ENCODE results near the gene GBF1. TPM values are rescaled to one million over a fixed set of nuclear protein-coding genes. Genes with fewer than 3 reads are reported as not detected.

Gene GBF1
- total RNA-seq, 2 experiments from 2014 or later: 28.8 to 30.9 TPM

GRCh38 chr10:102283488-102283887, 38.2 kb downstream of the GBF1 start:
- Mint-ChIP-seq H3K4me3 (no peak overlapping the region), H3K9me3 (no peaks in the 10 kb centered on the region), H3K27ac (peak overlapping the region; percentile 1), H3K4me1 (ENCODE audit: low read depth) (peaks cover 79% of the 10 kb centered on the region), H3K27me3 (no peaks in the 10 kb centered on the region), H3K36me3 (ENCODE audit: low read depth) (peaks cover 44% of the 10 kb centered on the region)
- H3K27me3 ChIP-seq (ENCODE audit: control insufficient read depth in 1 of 2, insufficient read depth in 2 of 2, low read length in 2 of 2): no peaks in the 10 kb centered on the region
- no peak overlapping the region for H3K27ac ChIP-seq (ENCODE audit: low read depth in 1 of 2, low read length in 2 of 2)
- no peak for TF ChIP-seq CTCF (IDR thresholded peaks at IDR 0.05)
- intact Hi-C loops (cut with DNase I, micrococcal nuclease): no loop called here
- ChIA-PET POLR2A (interaction anchor here (0.8 kb wide), 1 partner anchor 24 kb away, joined by 4 read pairs; no protein-coding TSS in a partner anchor), CTCF (interaction anchor here (0.6 to 1.1 kb wide), 2 partner anchors 14 to 17 kb away, joined by 3 read pairs; no protein-coding TSS in a partner anchor)
- H3K9me3 ChIP-seq (ENCODE audit: control insufficient read depth in 1 of 2, insufficient read depth in 1 of 2, low read length in 2 of 2): no peaks in the 10 kb centered on the region
- no peak overlapping the region for H3K4me3 ChIP-seq (ENCODE audit: low read length)
- no peak for DNase-seq
- no peak for ATAC-seq (ENCODE audit: poor library complexity)
- H3K4me1 ChIP-seq (ENCODE audit: insufficient read depth, low read length): peaks cover 13% of the 10 kb centered on the region
- H3K36me3 ChIP-seq (ENCODE audit: insufficient read depth, low read length): peaks cover 17% of the 10 kb centered on the region

GRCh38 chr10:102283890-102284289, 38.6 kb downstream of the GBF1 start:
- peaks cover 13% of the 10 kb centered on the region for H3K4me1 ChIP-seq (ENCODE audit: insufficient read depth, low read length)
- no peak overlapping the region for H3K4me3 ChIP-seq (ENCODE audit: low read length)
- Mint-ChIP-seq H3K4me3 (no peak overlapping the region), H3K27ac (peak overlapping the region; percentile 1), H3K9me3 (no peaks in the 10 kb centered on the region), H3K4me1 (ENCODE audit: low read depth) (peaks cover 75% of the 10 kb centered on the region), H3K27me3 (no peaks in the 10 kb centered on the region), H3K36me3 (ENCODE audit: low read depth) (peaks cover 43% of the 10 kb centered on the region)
- H3K9me3 ChIP-seq (ENCODE audit: control insufficient read depth in 1 of 2, insufficient read depth in 1 of 2, low read length in 2 of 2): no peaks in the 10 kb centered on the region
- no peaks in the 10 kb centered on the region for H3K27me3 ChIP-seq (ENCODE audit: control insufficient read depth in 1 of 2, insufficient read depth in 2 of 2, low read length in 2 of 2)
- no peak for DNase-seq
- intact Hi-C loops (cut with DNase I, micrococcal nuclease): no loop called here
- no peak for TF ChIP-seq CTCF (IDR thresholded peaks at IDR 0.05)
- CTCF ChIA-PET: interaction anchor here (0.6 to 1.1 kb wide), 3 partner anchors 13 to 54 kb away, joined by 3 read pairs; no protein-coding TSS in a partner anchor
- no peak for ATAC-seq (ENCODE audit: poor library complexity)
- peaks cover 17% of the 10 kb centered on the region for H3K36me3 ChIP-seq (ENCODE audit: insufficient read depth, low read length)
- no peak overlapping the region for H3K27ac ChIP-seq (ENCODE audit: low read depth in 1 of 2, low read length in 2 of 2)
- POLR2A ChIA-PET: interaction anchor here (0.8 kb wide), 1 partner anchor 23 kb away, joined by 4 read pairs; no protein-coding TSS in a partner anchor

- ATAC-seq (ENCODE audit: poor library complexity) (no peak), DNase-seq (no peak)
- POLR2A ChIA-PET: interaction anchor here (0.8 kb wide), 1 partner anchor 23 kb away, joined by 4 read pairs; no protein-coding TSS in a partner anchor
- CTCF ChIA-PET: interaction anchor here (1.0 to 1.8 kb wide), 4 partner anchors 13 to 80 kb away, joined by 3 to 6 read pairs (median 4); no protein-coding TSS in a partner anchor
- peaks cover 17% of the 10 kb centered on the region for H3K36me3 ChIP-seq (ENCODE audit: insufficient read depth, low read length)
- Mint-ChIP-seq H3K4me1 (ENCODE audit: low read depth) (peaks cover 75% of the 10 kb centered on the region), H3K36me3 (ENCODE audit: low read depth) (peaks cover 48% of the 10 kb centered on the region), H3K27me3 (no peaks in the 10 kb centered on the region), H3K4me3 (no peak overlapping the region), H3K9me3 (no peaks in the 10 kb centered on the region), H3K27ac (no peak overlapping the region)
- no peak overlapping the region for H3K4me3 ChIP-seq (ENCODE audit: low read length)
- H3K9me3 ChIP-seq (ENCODE audit: control insufficient read depth in 1 of 2, insufficient read depth in 1 of 2, low read length in 2 of 2): no peaks in the 10 kb centered on the region
- no peak overlapping the region for H3K27ac ChIP-seq (ENCODE audit: low read depth in 1 of 2, low read length in 2 of 2)
- no peak for TF ChIP-seq CTCF (IDR thresholded peaks at IDR 0.05)
- intact Hi-C loops (cut with DNase I, micrococcal nuclease): no loop called here
- H3K4me1 ChIP-seq (ENCODE audit: insufficient read depth, low read length): peaks cover 13% of the 10 kb centered on the region
- H3K27me3 ChIP-seq (ENCODE audit: control insufficient read depth in 1 of 2, insufficient read depth in 2 of 2, low read length in 2 of 2): no peaks in the 10 kb centered on the region
Observed at GRCh38 chr10:102284531-102284930, 39.2 kb downstream of the GBF1 start.
